ENCODE results near the gene PCDH11Y. TPM values are rescaled to one million over a fixed set of nuclear protein-coding genes. Genes with fewer than 3 reads are reported as not detected.
"Not testable (repeated sequence)": the region's sequence is repeated elsewhere in the genome, so short reads cannot be mapped to it uniquely, and the experiment has no call there.

The PCDH11Y gene
- total RNA-seq, 2 donors from 2014 or later: not detected

DNA sequence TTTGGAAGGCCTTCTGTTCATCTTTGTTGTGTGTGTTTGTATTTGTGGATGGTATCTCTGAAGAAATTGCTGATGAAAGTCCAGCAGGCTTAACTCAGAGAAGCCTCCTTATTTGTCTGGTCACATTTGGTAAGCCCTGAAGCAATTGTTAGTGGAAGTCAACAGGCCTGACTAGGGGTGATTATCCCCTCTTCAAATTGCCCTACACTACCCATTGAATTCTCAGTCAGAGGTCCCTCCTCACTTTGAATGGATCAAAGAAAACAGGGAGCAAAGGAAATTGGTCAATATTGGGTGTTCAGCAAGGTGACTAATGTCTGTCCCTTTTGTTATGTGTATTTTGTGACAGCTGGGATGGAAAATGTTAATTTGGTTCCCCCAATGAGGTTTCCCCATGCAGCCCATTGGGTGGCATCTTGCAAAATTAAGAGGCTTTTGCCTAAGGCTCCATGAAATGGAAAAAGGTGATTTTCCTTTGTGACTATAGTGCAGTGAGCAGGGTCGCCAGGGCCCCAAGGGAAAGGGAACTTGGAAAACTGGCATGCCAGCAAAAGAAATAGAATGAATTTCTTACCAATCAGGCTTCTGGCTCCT is 709.8 kb downstream of the PCDH11Y start:
- not testable (repeated sequence) for ATAC-seq; DNase-seq (ENCODE audit: low spot score in 2 of 2); H3K36me3 Mint-ChIP-seq; H3K27ac Mint-ChIP-seq; H3K9me3 Mint-ChIP-seq

DNA sequence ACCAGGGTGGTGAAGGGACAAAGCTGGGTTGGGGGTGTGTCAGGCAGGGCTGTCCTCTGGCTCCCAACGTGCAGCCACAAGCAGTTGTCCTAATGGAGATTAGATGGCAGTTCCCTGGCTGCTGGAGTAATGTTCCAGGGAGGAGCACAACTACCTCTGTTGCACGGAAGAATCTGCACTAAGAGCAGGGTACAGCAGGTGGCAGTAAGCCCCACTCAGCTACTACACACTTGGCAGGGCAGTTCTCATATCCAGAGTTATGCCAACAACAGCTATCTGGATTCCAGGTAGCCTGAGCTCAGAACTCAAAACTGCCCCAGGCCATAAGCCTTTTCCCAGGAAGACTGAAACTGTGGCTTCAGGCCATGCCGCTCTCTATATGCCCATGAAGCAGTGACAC is 761.3 kb downstream of the PCDH11Y start:
- not testable (repeated sequence) for ATAC-seq; DNase-seq (ENCODE audit: low spot score in 2 of 2); H3K27ac Mint-ChIP-seq; H3K36me3 Mint-ChIP-seq; H3K9me3 Mint-ChIP-seq

DNA sequence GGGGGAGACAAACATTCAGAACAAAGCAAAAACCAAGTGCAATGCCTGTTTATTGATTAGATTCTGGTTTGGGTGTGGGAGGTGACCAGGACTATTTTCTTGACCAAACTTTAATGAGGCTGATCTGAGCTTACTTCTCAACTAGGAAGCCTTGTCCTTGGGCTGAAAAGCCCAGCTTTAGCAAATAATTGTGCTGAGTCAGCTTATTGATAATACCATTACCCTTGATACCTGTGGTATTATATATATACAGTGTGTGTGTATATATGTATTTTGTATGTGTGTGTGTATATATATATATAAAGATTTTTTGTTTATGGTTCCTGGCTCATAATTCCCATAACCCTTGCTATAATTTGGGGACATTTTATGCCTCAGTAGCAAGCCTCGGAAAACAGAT is 776.4 kb downstream of the PCDH11Y start:
- H3K36me3 Mint-ChIP-seq; DNase-seq (ENCODE audit: low spot score in 2 of 2); ATAC-seq; H3K27ac Mint-ChIP-seq; H3K9me3 Mint-ChIP-seq: not testable (repeated sequence)

Data from activated naive CD4-positive, alpha-beta T cell treated with anti-CD3 and anti-CD28 coated beads, Interleukin-2, amount 50 U/mL, for 72 hours (primary cell).